Measurements from ENCODE around the gene RASGRP4. TPM values are rescaled to one million over a fixed set of nuclear protein-coding genes. Genes with fewer than 3 reads are reported as not detected.

The RASGRP4 gene
- total RNA-seq, 1 donor from 2014 or later, result not detected

DNA sequence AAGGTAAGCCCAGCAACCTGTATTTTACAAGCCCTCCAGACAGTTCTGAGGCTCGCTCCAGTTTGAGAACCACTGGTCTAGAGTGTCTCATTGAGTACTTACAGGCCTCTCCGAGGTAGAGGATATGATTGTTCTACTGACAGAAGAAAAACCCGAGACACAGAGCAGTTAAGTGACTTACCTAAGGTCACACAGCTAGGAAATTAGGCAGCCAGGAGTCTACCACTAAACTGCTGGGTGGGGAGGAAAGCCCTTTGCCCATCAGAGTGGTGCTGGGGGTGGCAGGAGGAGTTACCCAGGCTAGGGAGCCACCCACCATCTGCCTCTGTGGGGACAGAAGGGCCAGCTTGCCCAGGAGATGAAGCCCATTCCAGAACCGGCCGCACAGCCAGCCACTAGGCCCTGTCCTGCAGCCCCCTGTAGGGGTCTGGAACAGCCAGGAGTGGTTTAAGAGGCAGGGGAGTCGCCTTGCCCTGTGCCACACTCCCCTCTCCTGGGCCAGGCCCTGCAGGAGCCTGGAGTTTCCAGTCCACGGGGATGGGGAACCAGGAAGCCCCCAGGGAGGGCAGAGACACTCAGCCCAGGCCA is 703 bp downstream of the RASGRP4 start:
- peaks cover 13% of the 10 kb centered on the region for H3K4me1 Mint-ChIP-seq (ENCODE audit: low read depth, unreplicated experiment)
- TF ChIP-seq CTCF (IDR thresholded peaks at IDR 0.05; ENCODE audit: partially characterized antibody, unreplicated experiment), result no peak
- no peaks in the 10 kb centered on the region for H3K36me3 Mint-ChIP-seq (ENCODE audit: unreplicated experiment)
- no peak for DNase-seq
- peaks cover 2% of the 10 kb centered on the region for H3K9me3 Mint-ChIP-seq (ENCODE audit: unreplicated experiment)
- H3K27ac Mint-ChIP-seq (ENCODE audit: unreplicated experiment), result no peak overlapping the region
- no peak overlapping the region for H3K4me3 Mint-ChIP-seq (ENCODE audit: unreplicated experiment)
- H3K27me3 Mint-ChIP-seq (ENCODE audit: unreplicated experiment), result peaks cover 2% of the 10 kb centered on the region

GRCh38 chr19:38424272-38424671 is 1.7 kb downstream of the RASGRP4 start:
- no peaks in the 10 kb centered on the region for H3K36me3 Mint-ChIP-seq (ENCODE audit: unreplicated experiment)
- no peak overlapping the region for H3K4me3 Mint-ChIP-seq (ENCODE audit: unreplicated experiment)
- no peak overlapping the region for H3K27ac Mint-ChIP-seq (ENCODE audit: unreplicated experiment)
- no peak for DNase-seq
- peaks cover 7% of the 10 kb centered on the region for H3K4me1 Mint-ChIP-seq (ENCODE audit: low read depth, unreplicated experiment)
- TF ChIP-seq CTCF (IDR thresholded peaks at IDR 0.05; ENCODE audit: partially characterized antibody, unreplicated experiment), result no peak
- H3K9me3 Mint-ChIP-seq (ENCODE audit: unreplicated experiment), result peaks cover 2% of the 10 kb centered on the region
- H3K27me3 Mint-ChIP-seq (ENCODE audit: unreplicated experiment), result peaks cover 2% of the 10 kb centered on the region

DNA sequence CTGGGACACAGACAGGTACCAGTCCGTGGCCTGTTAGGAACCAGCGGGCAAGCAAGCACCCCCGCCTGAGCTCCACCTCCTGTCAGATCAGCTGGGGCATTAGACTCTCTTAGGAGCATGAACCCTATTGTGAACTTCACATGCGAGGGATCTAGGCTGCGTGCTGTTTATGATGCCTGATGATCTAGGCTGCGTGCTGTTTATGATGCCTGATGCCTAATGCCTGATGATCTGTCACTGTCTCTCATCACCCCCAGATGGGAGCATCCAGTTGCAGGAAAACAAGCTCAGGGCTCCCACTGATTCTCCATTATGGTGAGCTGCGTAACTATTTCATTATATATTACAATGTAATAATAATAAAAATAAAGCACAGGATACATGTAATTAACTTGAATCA is 3.6 kb downstream of the RASGRP4 start:
- H3K4me1 Mint-ChIP-seq (ENCODE audit: low read depth, unreplicated experiment), result peaks cover 6% of the 10 kb centered on the region

DNA sequence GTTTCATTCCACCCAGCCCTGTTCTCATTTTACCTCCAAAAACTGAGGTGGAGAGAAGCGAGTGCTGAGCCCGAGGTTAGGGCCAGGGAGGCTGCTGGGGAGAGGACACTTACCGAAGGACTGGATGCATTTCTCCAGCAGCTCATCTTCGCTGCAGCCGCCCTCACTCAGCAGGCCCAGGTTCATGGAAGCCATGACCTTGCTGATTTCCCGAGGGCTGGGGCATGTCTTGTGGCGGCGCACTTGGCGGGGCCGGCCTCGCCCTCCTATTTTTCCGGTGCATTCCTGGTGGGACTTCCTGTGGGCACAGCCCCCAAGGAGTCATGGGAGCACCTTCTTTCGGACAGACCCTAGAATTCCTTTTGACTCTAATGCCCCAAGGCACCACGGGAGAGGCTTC is 4.2 kb downstream of the RASGRP4 start:
- Mint-ChIP-seq H3K4me1 (ENCODE audit: low read depth, unreplicated experiment) (peaks cover 12% of the 10 kb centered on the region), H3K36me3 (ENCODE audit: unreplicated experiment) (no peaks in the 10 kb centered on the region), H3K27ac (ENCODE audit: unreplicated experiment) (no peak overlapping the region), H3K9me3 (ENCODE audit: unreplicated experiment) (peaks cover 2% of the 10 kb centered on the region), H3K27me3 (ENCODE audit: unreplicated experiment) (peaks cover 2% of the 10 kb centered on the region), H3K4me3 (ENCODE audit: unreplicated experiment) (no peak overlapping the region)
- TF ChIP-seq CTCF (IDR thresholded peaks at IDR 0.05; ENCODE audit: partially characterized antibody, unreplicated experiment), result no peak
- no peak for DNase-seq

More for the DNA sequence above, 3.6 kb downstream of the RASGRP4 start:
- Mint-ChIP-seq H3K4me3 (ENCODE audit: unreplicated experiment) (no peak overlapping the region), H3K9me3 (ENCODE audit: unreplicated experiment) (peaks cover 2% of the 10 kb centered on the region), H3K36me3 (ENCODE audit: unreplicated experiment) (no peaks in the 10 kb centered on the region), H3K27me3 (ENCODE audit: unreplicated experiment) (peaks cover 2% of the 10 kb centered on the region), H3K27ac (ENCODE audit: unreplicated experiment) (no peak overlapping the region)
- no peak for TF ChIP-seq CTCF (IDR thresholded peaks at IDR 0.05; ENCODE audit: partially characterized antibody, unreplicated experiment)
- DNase-seq, result no peak

GRCh38 chr19:38420935-38421334 is 5.1 kb downstream of the RASGRP4 start:
- H3K9me3 Mint-ChIP-seq (ENCODE audit: unreplicated experiment), result peaks cover 2% of the 10 kb centered on the region
- no peak for TF ChIP-seq CTCF (IDR thresholded peaks at IDR 0.05; ENCODE audit: partially characterized antibody, unreplicated experiment)
- DNase-seq, result no peak
- H3K27ac Mint-ChIP-seq (ENCODE audit: unreplicated experiment), result no peak overlapping the region
- peaks cover 1% of the 10 kb centered on the region for H3K27me3 Mint-ChIP-seq (ENCODE audit: unreplicated experiment)
- H3K36me3 Mint-ChIP-seq (ENCODE audit: unreplicated experiment), result no peaks in the 10 kb centered on the region
- no peak overlapping the region for H3K4me3 Mint-ChIP-seq (ENCODE audit: unreplicated experiment)
- H3K4me1 Mint-ChIP-seq (ENCODE audit: low read depth, unreplicated experiment), result peaks cover 13% of the 10 kb centered on the region

Data from glutamatergic neuron (in vitro differentiated cells).